Endothelial cell of hepatic sinusoid (primary cell): ENCODE data around the gene CACNA1B.

Experiments
- in situ Hi-C: cut with HindIII; loops from 2 replicates; pipeline ENCODE4 v1.10.0; 2017; ENCODE audit warnings: low sequenced_read_pairs

CACNA1B gene

DNA sequence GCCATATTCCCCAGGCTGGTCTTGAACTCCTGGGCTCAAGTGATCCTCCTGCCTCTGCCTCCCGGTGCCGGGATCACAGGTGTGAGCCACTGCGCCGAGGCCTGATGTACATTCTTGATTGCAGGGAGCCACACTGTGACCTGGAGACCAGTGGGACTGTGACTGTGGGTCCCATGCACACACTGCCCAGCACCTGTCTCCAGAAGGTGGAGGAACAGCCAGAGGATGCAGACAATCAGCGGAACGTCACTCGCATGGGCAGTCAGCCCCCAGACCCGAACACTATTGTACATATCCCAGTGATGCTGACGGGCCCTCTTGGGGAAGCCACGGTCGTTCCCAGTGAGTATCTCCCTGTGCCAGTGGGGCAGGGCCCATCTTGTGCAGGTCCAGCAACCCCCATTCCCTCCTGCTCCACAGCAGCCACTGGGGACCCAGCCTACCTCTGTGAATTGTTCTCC is 147.3 kb downstream of the CACNA1B start:
- in situ Hi-C loops: no loop called here

GRCh38 chr9:138025417-138025816 is 147.8 kb downstream of the CACNA1B start:
- in situ Hi-C loops: no loop called here

DNA sequence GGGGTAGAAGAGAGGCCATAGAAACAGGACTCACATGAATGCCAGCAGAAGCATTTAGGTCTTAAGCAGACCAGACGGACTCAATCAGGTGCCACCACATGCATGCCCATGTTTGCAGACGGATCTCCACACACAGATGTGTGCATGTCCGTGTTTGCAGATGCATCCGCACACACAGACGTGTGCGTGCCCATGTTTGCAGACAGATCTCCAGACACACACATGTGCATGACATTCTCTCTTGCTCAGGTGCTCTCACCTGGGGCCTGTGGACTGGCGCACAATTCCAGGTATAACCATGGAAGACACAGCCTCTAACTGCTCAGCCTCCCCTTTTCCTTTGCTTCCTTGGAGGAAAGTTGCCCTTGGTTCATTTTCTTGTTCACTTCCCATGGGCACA is 148.3 kb downstream of the CACNA1B start:
- in situ Hi-C loops: no loop called here

- in situ Hi-C loops: no loop called here
Observed at GRCh38 chr9:138028596-138028995, 151.0 kb downstream of the CACNA1B start.

- in situ Hi-C loops: no loop called here
Observed at GRCh38 chr9:138031186-138031585, 153.6 kb downstream of the CACNA1B start.

GRCh38 chr9:138033950-138034349 is 156.4 kb downstream of the CACNA1B start:
- in situ Hi-C loops: no loop called here

DNA sequence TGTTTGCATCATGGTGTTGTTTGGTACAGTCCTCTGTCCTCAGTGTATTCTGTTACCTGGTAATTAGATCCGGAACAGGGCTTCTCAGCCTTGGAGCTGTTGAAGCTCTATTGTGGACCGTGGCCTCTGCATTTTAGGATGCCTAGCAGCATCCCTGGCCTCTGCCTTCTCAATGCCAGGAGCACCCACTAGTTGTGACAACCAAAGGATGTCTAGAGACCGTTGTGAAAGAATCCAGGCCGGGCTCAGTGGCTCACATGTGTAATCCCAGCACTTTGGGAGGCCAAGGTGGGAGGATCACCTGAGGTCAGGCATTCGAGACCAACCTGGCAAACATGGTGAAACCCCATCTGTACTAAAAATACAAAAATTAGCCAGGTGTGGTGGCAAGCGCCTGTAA is 159.6 kb downstream of the CACNA1B start:
- in situ Hi-C loops: no loop called here

GRCh38 chr9:138038244-138038671 is 160.7 kb downstream of the CACNA1B start:
- in situ Hi-C loops: no loop called here

DNA sequence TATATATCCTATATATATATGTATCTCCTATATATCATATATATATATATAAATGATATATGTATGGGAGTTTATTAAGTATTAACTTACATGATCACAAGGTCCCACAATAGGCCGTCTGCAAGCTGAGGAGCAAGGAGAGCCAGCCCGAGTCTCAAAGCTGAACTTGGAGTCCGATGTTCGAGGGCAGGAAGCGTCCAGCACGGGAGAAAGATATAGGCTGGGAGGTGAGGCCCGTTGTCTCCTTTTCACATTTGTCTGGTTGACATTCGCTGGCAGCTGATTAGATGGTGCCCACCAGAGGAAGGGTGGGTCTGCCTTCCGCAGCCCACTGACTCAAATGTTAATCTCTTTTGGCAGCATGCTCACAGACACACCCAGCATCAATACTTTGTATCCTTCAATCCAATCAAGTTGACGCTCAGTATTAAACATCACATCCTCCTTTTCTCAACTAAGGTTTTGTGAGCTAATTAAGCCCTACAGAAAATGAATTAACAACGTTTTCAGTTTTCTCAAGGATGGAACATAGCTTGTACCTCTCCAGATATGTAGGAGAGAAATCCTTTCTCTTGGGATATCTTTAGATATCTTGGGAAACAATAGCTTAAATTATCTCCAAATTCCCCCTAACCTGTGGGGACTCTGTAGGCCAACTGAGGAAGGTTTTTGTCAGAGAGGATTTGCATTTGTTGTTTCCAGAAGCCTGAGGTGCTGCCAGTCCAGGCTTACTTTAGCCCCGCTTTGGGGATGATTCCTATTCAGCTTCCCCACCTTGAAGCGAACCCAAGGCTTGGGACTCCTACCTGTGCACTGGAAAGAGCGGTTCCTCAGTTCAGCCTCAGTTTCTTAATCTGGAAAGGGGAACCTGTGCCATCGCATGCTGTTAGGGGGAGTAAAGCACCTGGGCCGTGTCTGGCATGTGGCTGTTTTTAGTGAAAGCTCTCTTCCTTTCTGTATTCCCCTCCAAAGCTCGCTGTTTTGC is 163.2 kb downstream of the CACNA1B start:
- in situ Hi-C loops: no loop called here

- in situ Hi-C loops: no loop called here
Observed at GRCh38 chr9:138042146-138042545, 164.6 kb downstream of the CACNA1B start.

- in situ Hi-C loops: no loop called here
Observed at GRCh38 chr9:138042640-138043039, 165.1 kb downstream of the CACNA1B start.

DNA sequence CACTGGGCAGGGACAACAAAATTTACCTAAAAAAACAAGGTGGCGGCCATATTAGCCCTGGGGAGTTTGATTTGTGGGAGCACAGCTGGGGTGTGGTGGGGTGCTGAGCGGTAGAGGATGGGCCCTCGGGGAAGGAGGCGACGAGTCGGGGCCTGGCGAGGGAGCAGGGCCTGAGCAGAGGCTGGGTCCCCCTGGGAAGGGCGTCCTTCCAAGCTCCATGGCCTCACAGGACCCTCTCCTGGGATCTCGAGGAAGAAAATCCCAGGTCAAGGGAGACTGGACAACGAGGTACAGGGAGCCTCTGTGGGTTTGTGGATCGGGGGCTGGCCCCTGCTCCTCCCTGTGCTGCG is 165.5 kb downstream of the CACNA1B start:
- in situ Hi-C loops: no loop called here

DNA sequence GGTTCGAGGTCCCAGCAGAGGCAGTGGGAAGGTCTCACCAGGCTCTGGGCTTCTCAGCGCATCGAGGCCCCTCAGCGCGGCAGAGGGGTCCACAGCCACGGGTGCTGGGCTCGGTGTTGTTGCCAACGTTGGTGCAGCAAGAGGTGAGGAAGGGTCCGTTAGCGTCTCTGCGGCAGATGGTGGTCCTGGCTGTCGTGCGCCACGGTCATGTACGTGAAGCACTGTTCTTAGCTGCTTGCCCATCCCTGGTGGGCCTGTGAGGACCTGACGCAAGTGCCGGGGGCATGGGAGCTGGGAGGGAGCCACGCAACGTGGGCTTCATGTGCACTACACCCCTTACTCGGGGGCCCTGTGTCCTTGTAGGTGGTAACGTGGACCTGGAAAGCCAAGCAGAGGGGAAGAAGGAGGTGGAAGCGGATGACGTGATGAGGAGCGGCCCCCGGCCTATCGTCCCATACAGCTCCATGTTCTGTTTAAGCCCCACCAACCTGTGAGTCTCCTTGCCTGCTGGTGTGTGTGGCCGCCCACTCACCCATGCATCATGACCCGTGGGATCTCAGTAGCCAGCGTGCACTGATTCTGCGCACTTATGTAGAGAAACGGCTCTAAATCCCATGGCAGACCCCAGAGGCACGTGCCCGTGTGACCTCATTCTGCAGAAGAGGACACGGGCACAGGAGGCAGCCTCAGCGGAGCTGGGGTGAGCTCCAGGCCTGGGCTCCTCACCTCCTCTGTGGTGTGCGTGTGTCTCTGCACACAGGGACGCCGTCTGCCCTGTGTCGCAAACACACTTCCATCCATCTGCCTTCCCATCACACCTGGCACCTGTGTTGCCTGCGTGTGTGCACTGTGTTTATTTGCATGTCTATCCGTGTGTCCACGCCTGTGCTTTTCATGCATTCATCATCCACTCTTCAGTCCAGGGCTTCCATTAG is 166.1 kb downstream of the CACNA1B start:
- in situ Hi-C loops: no loop called here

- in situ Hi-C loops: no loop called here
Observed at GRCh38 chr9:138044485-138045383, 167.2 kb downstream of the CACNA1B start.

GRCh38 chr9:138045541-138046490 is 168.2 kb downstream of the CACNA1B start:
- in situ Hi-C loops: no loop called here

DNA sequence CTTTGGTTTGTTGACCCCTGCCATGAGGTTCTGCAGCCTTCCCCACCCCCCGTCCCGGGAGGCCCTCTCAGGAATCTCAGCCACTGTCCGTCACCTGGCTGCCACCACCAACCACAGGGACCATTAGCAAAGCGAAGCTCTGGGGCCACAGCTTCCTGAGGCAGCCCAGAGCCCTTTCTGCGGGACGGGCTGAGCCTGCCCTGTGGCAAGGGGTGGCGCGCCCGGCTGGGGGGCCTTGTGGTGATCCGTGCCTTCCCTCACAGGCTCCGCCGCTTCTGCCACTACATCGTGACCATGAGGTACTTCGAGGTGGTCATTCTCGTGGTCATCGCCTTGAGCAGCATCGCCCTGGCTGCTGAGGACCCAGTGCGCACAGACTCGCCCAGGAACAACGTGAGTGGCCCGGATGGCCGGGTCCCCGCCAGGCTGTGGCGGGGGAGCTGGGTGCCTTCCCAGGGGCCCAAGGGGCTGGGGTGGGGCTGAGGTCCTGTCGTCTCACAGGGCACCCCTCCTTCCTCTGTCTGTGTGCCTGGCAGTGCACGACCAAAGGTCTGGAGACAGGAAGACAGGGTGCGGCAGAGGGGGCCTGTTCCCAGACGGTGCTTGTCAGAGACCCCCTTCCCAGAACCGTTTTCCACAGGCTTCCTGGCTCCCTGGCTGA is 169.2 kb downstream of the CACNA1B start:
- in situ Hi-C loops: no loop called here

DNA sequence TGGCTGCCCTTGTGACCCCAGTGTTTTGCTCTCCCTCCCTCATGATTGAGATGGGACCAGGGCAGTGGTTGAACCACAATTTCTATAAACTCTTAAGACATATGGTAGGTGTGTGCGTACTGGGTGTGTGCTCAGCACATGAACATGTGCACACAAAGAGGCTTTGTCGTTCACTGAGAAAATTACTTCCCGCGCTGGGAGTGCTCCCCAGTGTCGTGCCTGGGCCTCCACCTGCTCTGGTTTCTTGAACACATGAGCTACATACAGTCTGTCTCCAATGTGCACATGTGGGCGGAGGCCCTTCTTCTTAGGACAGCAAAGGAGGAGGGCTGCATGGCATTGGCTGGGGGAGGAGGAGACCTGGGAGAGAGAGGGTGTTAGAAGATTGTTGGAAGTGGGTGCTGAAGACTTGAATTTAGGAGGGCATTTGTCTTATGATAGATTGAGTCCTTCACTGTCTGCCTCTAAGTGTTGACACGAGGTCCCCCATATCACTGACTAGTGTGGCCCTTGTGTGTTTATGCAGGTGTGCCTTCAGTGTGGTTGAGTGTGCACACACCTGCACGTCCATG is 170.0 kb downstream of the CACNA1B start:
- in situ Hi-C loops: no loop called here

DNA sequence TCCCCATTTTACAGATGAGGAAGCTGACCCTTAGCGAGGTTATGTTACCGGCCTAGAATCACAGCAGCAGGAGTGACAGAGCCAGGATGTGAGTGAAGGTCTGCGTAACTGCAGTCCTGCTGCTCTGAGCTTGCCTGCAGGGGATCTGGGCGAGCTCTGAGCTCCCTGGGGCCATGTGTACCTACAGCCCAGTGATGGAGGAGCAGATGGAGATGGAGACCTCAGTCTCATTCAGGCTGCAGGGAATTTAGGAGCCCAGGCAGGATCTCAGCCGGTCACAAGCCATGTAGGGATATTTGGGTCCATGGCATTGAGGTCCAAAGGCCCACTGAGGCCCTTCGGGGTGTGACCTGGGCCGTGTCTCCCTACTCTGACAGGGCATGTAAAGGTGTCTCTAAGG is 170.6 kb downstream of the CACNA1B start:
- in situ Hi-C loops: no loop called here
